SK-N-SH (cell line): ENCODE results near the gene RNF144B.

ENCODE experiments used
- CTCF ChIP-seq: fragments of 200-600 bp; sonication (generic); IDR thresholded peaks from 2 replicates; pipeline ENCODE4 v1.6.1; 2017; ENCODE audit warnings: antibody characterized with exemption, mild to moderate bottlenecking, moderate library complexity
- EP300 ChIP-seq, 2 experiments: IDR thresholded peaks; 2 replicates each; pipeline versions ENCODE4 v1.4.0 to v1.6.1; 2012; ENCODE audit warnings: borderline replicate concordance in 1 of 2, low read depth in 1 of 2, low read length in 1 of 2
- GABPA ChIP-seq: IDR thresholded peaks from 2 replicates; pipeline ENCODE4 v1.4.0; 2012; ENCODE audit warnings: low read depth, mild to moderate bottlenecking
- MEF2A ChIP-seq: IDR thresholded peaks from 2 replicates; pipeline ENCODE4 v1.4.0; 2012; ENCODE audit warnings: low read depth, borderline replicate concordance
- POLR2AphosphoS5 ChIP-seq: IDR thresholded peaks from 2 replicates; pipeline ENCODE4 v1.6.1; 2012; ENCODE audit warnings: low read depth, low read length
- RAD21 ChIP-seq: IDR thresholded peaks from 2 replicates; pipeline ENCODE4 v1.6.1; 2012; ENCODE audit warnings: mild to moderate bottlenecking, low read length
- RCOR1 ChIP-seq: fragments of 150-350 bp; IDR thresholded peaks from 2 replicates; pipeline ENCODE4 v1.6.1; 2017; ENCODE audit warnings: antibody characterized with exemption, low read length
- REST ChIP-seq: IDR thresholded peaks from 2 replicates; pipeline ENCODE4 v1.6.1; 2012; ENCODE audit warnings: mild to moderate bottlenecking, low read depth, low read length, moderate library complexity
- RFX5 ChIP-seq: IDR thresholded peaks from 2 replicates; pipeline ENCODE4 v1.6.1; 2012; ENCODE audit warnings: mild to moderate bottlenecking, improper control_type of control experiment, low read length
- SIN3A ChIP-seq: IDR thresholded peaks from 2 replicates; pipeline ENCODE4 v1.6.1; 2012; ENCODE audit warnings: low read depth, mild to moderate bottlenecking, low read length, moderate library complexity, borderline replicate concordance
- SMC3 ChIP-seq: IDR thresholded peaks from 2 replicates; pipeline ENCODE4 v1.6.1; 2012; ENCODE audit warnings: low read depth, low read length, improper control_type of control experiment
- TF ChIP-seq, protein P1 (sequence below): IDR thresholded peaks from 2 replicates; pipeline ENCODE4 v1.4.0; 2012; ENCODE audit warnings: low read depth

DNA sequence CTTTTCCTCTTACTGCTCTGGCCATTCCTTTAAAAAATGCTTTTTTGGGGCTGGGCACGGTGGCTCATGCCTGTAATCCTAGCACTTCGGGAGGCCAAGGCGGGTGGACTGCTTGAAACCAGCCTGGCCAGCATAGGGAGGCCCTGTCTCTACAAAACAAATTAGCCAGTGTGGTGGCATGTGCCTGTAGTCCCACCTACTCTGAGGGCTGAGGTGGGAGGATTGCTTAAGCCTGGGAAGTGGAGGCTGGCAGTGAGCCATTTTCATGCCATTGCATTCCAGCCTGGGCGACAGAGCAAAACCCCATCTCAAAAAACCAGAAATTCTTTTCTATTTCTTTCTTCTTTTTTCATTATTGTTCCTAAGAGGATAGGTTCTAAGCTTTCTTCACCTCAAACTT, 36.9 kb upstream of the RNF144B start:
- TF ChIP-seq RAD21 (no peak), GABPA (no peak), CTCF (no peak), EP300 (IDR thresholded peaks at IDR 0.05; ENCODE audit: borderline replicate concordance in 1 of 2, low read depth in 1 of 2, low read length in 1 of 2) (no peak), RFX5 (no peak), RCOR1 (no peak), SIN3A (no peak), POLR2AphosphoS5 (no peak), MEF2A (no peak), SMC3 (no peak), REST (no peak)
- TF ChIP-seq, protein P1, sequence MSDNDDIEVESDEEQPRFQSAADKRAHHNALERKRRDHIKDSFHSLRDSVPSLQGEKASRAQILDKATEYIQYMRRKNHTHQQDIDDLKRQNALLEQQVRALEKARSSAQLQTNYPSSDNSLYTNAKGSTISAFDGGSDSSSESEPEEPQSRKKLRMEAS, result no peak
